ENCODE data around the gene TJP3. TPM values are rescaled to one million over a fixed set of nuclear protein-coding genes. Genes with fewer than 3 reads are reported as not detected.
A peak's percentile ranks its signal among the peaks of the same experiment; 100 is the strongest.

Gene TJP3
- total RNA-seq, 1 experiment from 2014 or later = 1.6 TPM

DNA sequence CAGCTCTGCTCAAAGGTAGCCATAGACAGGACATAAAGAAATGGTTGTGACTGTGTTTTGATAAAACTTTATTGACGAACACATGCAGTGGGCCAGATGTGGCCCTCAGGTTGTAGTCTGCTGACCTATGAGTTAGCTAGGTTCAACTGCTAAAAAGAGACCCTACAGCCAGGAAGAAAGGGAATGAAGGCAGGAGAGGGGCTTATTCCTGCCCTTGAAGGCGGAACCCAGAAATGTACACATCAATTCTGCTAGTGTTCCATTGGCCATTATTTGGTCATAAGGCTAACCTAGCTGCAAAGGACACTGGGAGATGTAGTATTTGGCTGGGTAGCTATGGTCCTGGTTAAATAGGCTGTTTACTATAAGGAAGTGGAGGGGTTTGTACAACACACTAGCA is 35.3 kb downstream of the TJP3 start:
- no peak overlapping the region for H3K4me3 Mint-ChIP-seq (ENCODE audit: unreplicated experiment)
- no peaks in the 10 kb centered on the region for H3K36me3 Mint-ChIP-seq (ENCODE audit: insufficient read depth, unreplicated experiment)
- no peak for TF ChIP-seq CTCF (IDR thresholded peaks at IDR 0.05; ENCODE audit: unreplicated experiment)
- BruUV-seq (replicated peaks) = no TSS peak
- no peaks in the 10 kb centered on the region for H3K4me1 Mint-ChIP-seq (ENCODE audit: insufficient read depth, unreplicated experiment)
- no peak overlapping the region for H3K27ac Mint-ChIP-seq (ENCODE audit: low read depth, unreplicated experiment)
- H3K9me3 Mint-ChIP-seq (ENCODE audit: unreplicated experiment) = no peaks in the 10 kb centered on the region
- POLR2A ChIA-PET = no interaction called here
- intact Hi-C loops (cut with micrococcal nuclease) = no loop called here
- DNase-seq (ENCODE audit: unreplicated experiment) = peak; percentile 16
- no peaks in the 10 kb centered on the region for H3K27me3 Mint-ChIP-seq (ENCODE audit: insufficient read depth, unreplicated experiment)
- CTCF ChIA-PET = interaction anchor here (0.6 kb wide), 1 partner anchor 33 kb away, joined by 3 read pairs; no protein-coding TSS in a partner anchor

GRCh38 chr19:3745363-3746045 is 37.3 kb downstream of the TJP3 start:
- no peak overlapping the region for H3K27ac Mint-ChIP-seq (ENCODE audit: low read depth, unreplicated experiment)
- no peak for TF ChIP-seq CTCF (IDR thresholded peaks at IDR 0.05; ENCODE audit: unreplicated experiment)
- no peaks in the 10 kb centered on the region for H3K4me1 Mint-ChIP-seq (ENCODE audit: insufficient read depth, unreplicated experiment)
- no peaks in the 10 kb centered on the region for H3K9me3 Mint-ChIP-seq (ENCODE audit: unreplicated experiment)
- BruUV-seq (replicated peaks) = no TSS peak
- intact Hi-C loops (cut with micrococcal nuclease) = no loop called here
- H3K27me3 Mint-ChIP-seq (ENCODE audit: insufficient read depth, unreplicated experiment) = no peaks in the 10 kb centered on the region
- H3K36me3 Mint-ChIP-seq (ENCODE audit: insufficient read depth, unreplicated experiment) = no peaks in the 10 kb centered on the region
- no peak overlapping the region for H3K4me3 Mint-ChIP-seq (ENCODE audit: unreplicated experiment)
- ChIA-PET POLR2A (no interaction called here), CTCF (no interaction called here)
- DNase-seq (ENCODE audit: unreplicated experiment) = no peak

GRCh38 chr19:3746371-3747056 is 38.3 kb downstream of the TJP3 start:
- no peak overlapping the region for H3K27ac Mint-ChIP-seq (ENCODE audit: low read depth, unreplicated experiment)
- TF ChIP-seq CTCF (IDR thresholded peaks at IDR 0.05; ENCODE audit: unreplicated experiment) = no peak
- H3K27me3 Mint-ChIP-seq (ENCODE audit: insufficient read depth, unreplicated experiment) = no peaks in the 10 kb centered on the region
- intact Hi-C loops (cut with micrococcal nuclease) = no loop called here
- CTCF ChIA-PET = interaction anchor here (0.6 to 1.0 kb wide), 2 partner anchors 36 to 207 kb away, joined by 3 read pairs; no protein-coding TSS in a partner anchor
- H3K4me3 Mint-ChIP-seq (ENCODE audit: unreplicated experiment) = no peak overlapping the region
- no peaks in the 10 kb centered on the region for H3K9me3 Mint-ChIP-seq (ENCODE audit: unreplicated experiment)
- no peak for DNase-seq (ENCODE audit: unreplicated experiment)
- H3K4me1 Mint-ChIP-seq (ENCODE audit: insufficient read depth, unreplicated experiment) = no peaks in the 10 kb centered on the region
- H3K36me3 Mint-ChIP-seq (ENCODE audit: insufficient read depth, unreplicated experiment) = peaks cover 2% of the 10 kb centered on the region
- POLR2A ChIA-PET = no interaction called here
- no TSS peak for BruUV-seq (replicated peaks)

DNA sequence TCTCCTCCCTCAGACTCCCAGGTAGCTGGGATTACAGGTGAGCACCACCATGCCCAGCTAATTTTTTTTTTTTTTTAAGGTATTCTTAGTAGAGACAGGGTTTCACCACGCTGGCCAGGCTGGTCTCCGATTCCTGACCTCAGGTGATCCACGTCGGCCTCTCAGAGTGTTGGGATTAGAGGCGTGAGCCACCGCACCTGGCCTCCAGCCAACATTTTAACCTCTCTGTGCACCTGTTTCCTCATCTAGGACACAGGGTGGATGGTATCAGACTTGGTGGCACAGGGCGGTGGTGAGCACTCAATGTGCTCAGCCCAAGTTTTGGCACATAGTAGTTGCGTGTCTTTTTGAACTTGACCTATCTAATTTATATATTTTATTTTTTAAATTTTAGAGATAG is 40.8 kb downstream of the TJP3 start:
- no TSS peak for BruUV-seq (replicated peaks)
- CTCF ChIA-PET = no interaction called here
- Mint-ChIP-seq H3K27ac (ENCODE audit: low read depth, unreplicated experiment) (no peak overlapping the region), H3K36me3 (ENCODE audit: insufficient read depth, unreplicated experiment) (peaks cover 14% of the 10 kb centered on the region), H3K27me3 (ENCODE audit: insufficient read depth, unreplicated experiment) (no peaks in the 10 kb centered on the region), H3K9me3 (ENCODE audit: unreplicated experiment) (no peaks in the 10 kb centered on the region), H3K4me1 (ENCODE audit: insufficient read depth, unreplicated experiment) (no peaks in the 10 kb centered on the region), H3K4me3 (ENCODE audit: unreplicated experiment) (no peak overlapping the region)
- POLR2A ChIA-PET = no interaction called here
- no peak for TF ChIP-seq CTCF (IDR thresholded peaks at IDR 0.05; ENCODE audit: unreplicated experiment)
- DNase-seq (ENCODE audit: unreplicated experiment) = no peak
- intact Hi-C loops (cut with micrococcal nuclease) = no loop called here
